ENCODE measurements around the gene KLHL1. TPM values are rescaled to one million over a fixed set of nuclear protein-coding genes. Genes with fewer than 3 reads are reported as not detected.

KLHL1 gene
- total RNA-seq, 4 donors from 2014 or later = not detected

GRCh38 chr13:70054572-70054971 lies 53.7 kb downstream of the KLHL1 start:
- no peak for ATAC-seq (ENCODE audit: low FRiP score)

GRCh38 chr13:70051531-70051930 lies 56.7 kb downstream of the KLHL1 start:
- no peak for ATAC-seq (ENCODE audit: low FRiP score)
- TF ChIP-seq CTCF (IDR thresholded peaks at IDR 0.05) = no peak
- no peak for DNase-seq (ENCODE audit: low spot score)

More at GRCh38 chr13:70054572-70054971, 53.7 kb downstream of the KLHL1 start:
- TF ChIP-seq CTCF (IDR thresholded peaks at IDR 0.05) = no peak
- DNase-seq (ENCODE audit: low spot score) = no peak

- no peak for DNase-seq (ENCODE audit: low spot score)
- ATAC-seq (ENCODE audit: low FRiP score) = no peak
- no peak for TF ChIP-seq CTCF (IDR thresholded peaks at IDR 0.05)
These were observed 64.6 kb downstream of the KLHL1 start for GRCh38 chr13:70043685-70044084.

GRCh38 chr13:70042193-70042592 lies 66.1 kb downstream of the KLHL1 start:
- TF ChIP-seq CTCF (IDR thresholded peaks at IDR 0.05) = no peak
- ATAC-seq (ENCODE audit: low FRiP score) (no peak), DNase-seq (ENCODE audit: low spot score) (no peak)

- ATAC-seq (ENCODE audit: low FRiP score) = no peak
- DNase-seq (ENCODE audit: low spot score) = no peak
- no peak for TF ChIP-seq CTCF (IDR thresholded peaks at IDR 0.05)
These were observed 74.0 kb downstream of the KLHL1 start for GRCh38 chr13:70034286-70034685.

GRCh38 chr13:70027551-70027950 lies 80.7 kb downstream of the KLHL1 start:
- DNase-seq (ENCODE audit: low spot score) (no peak), ATAC-seq (ENCODE audit: low FRiP score) (no peak)
- no peak for TF ChIP-seq CTCF (IDR thresholded peaks at IDR 0.05)

- no peak for TF ChIP-seq CTCF (IDR thresholded peaks at IDR 0.05)
- no peak for ATAC-seq (ENCODE audit: low FRiP score)
- no peak for DNase-seq (ENCODE audit: low spot score)
These were observed 84.7 kb downstream of the KLHL1 start for GRCh38 chr13:70023516-70023915.
